Left colon (tissue), 2 donors: Measurements from ENCODE around the gene C10orf90. TPM values are rescaled to one million over a fixed set of nuclear protein-coding genes. Genes with fewer than 3 reads are reported as not detected.

ENCODE experiments used
- ATAC-seq: fragments of 200-7000 bp; cut with Tn5 transposase; one replicate; pipeline ENCODE4 v1.9.1; 2020; ENCODE audit warnings: mild to moderate bottlenecking, moderate library complexity
- DNase-seq, 2 donors: peaks; one replicate each; pipeline ENCODE4 v3.0.0-alpha.2; 2020
- intact Hi-C, 2 donors: fragments of 100-400 bp; cut with DNase I in 1 of 2; cut with micrococcal nuclease in 1 of 2; formaldehyde crosslinking; loops; one replicate each; pipeline versions ENCODE4 v1.11.2 to v1.14.0; 2022; cut with DNase I, micrococcal nuclease
- total RNA-seq, 2 donors: library from RNA; stranded (reverse); fragmentation: NEBNext Ultra II Directional; extraction: Animal tissue kit (Norgen Biotek cat#: 25700); gene quantifications; one replicate each; pipeline ENCODE4 v1.2.1, GENCODE V29; 2021
- donor health status: DM: no; HTN: no; CAD: no.
- donor health status: DM: yes; HTN: yes; CAD: no.

The C10orf90 gene
- total RNA-seq, 2 donors from 2014 or later, result 0.18 TPM; not detected in 1

GRCh38 chr10:126425032-126425431, 245.5 kb downstream of the C10orf90 start:
- no peak for DNase-seq
- intact Hi-C loops, result no loop called here
- no peak for ATAC-seq

- ATAC-seq (peak; percentile 86), DNase-seq (no peak)
- intact Hi-C loops, result no loop called here
Observed at GRCh38 chr10:126423732-126424491, 246.6 kb downstream of the C10orf90 start.

GRCh38 chr10:126422567-126422966, 247.9 kb downstream of the C10orf90 start:
- DNase-seq (no peak), ATAC-seq (no peak)
- intact Hi-C loops, result no loop called here

GRCh38 chr10:126421756-126422256, 248.7 kb downstream of the C10orf90 start:
- DNase-seq, result no peak
- intact Hi-C loops, result no loop called here
- ATAC-seq, result no peak

- intact Hi-C loops, result no loop called here
- ATAC-seq (no peak), DNase-seq (no peak)
Observed at GRCh38 chr10:126420567-126421300, 249.8 kb downstream of the C10orf90 start.

- no peak for ATAC-seq
Observed at GRCh38 chr10:126417220-126417825, 253.2 kb downstream of the C10orf90 start.

GRCh38 chr10:126409821-126410220, 260.7 kb downstream of the C10orf90 start:
- intact Hi-C loops, result no loop called here
- ATAC-seq, result no peak
- no peak for DNase-seq

More at GRCh38 chr10:126417220-126417825, 253.2 kb downstream of the C10orf90 start:
- DNase-seq, result no peak
- intact Hi-C loops, result no loop called here

GRCh38 chr10:126408953-126409641, 261.4 kb downstream of the C10orf90 start:
- intact Hi-C loops, result no loop called here
- ATAC-seq (no peak), DNase-seq (no peak)

GRCh38 chr10:126407831-126408230, 262.7 kb downstream of the C10orf90 start:
- intact Hi-C loops, result no loop called here
- DNase-seq, result no peak
- ATAC-seq, result no peak

- no peak for DNase-seq
- no peak for ATAC-seq
- intact Hi-C loops, result no loop called here
Observed at GRCh38 chr10:126405239-126405775, 265.2 kb downstream of the C10orf90 start.

- intact Hi-C loops, result no loop called here
- no peak for DNase-seq
- no peak for ATAC-seq
Observed at GRCh38 chr10:126402721-126403695, 267.5 kb downstream of the C10orf90 start.

GRCh38 chr10:126400641-126401040, 269.9 kb downstream of the C10orf90 start:
- intact Hi-C loops, result no loop called here
- DNase-seq (no peak), ATAC-seq (no peak)

- no peak for DNase-seq
- no peak for ATAC-seq
- intact Hi-C loops, result no loop called here
Observed at GRCh38 chr10:126398924-126399323, 271.6 kb downstream of the C10orf90 start.

- intact Hi-C loops, result no loop called here
- no peak for DNase-seq
- no peak for ATAC-seq
Observed at GRCh38 chr10:126398383-126398743, 272.1 kb downstream of the C10orf90 start.

- ATAC-seq, result no peak
- DNase-seq, result no peak
- intact Hi-C loops, result no loop called here
Observed at GRCh38 chr10:126397640-126398382, 272.7 kb downstream of the C10orf90 start.

- no peak for DNase-seq
- no peak for ATAC-seq
- intact Hi-C loops, result no loop called here
Observed at GRCh38 chr10:126397156-126397555, 273.3 kb downstream of the C10orf90 start.

GRCh38 chr10:126394948-126395347, 275.5 kb downstream of the C10orf90 start:
- no peak for ATAC-seq
- intact Hi-C loops, result no loop called here

More at GRCh38 chr10:126394948-126395347, 275.5 kb downstream of the C10orf90 start:
- DNase-seq, result no peak
